GM10847 (cell line): ENCODE results near the gene THPO.

Experiments used
- POLR2A ChIP-seq: IDR thresholded peaks from 2 replicates; pipeline ENCODE4 v1.6.1; 2011; ENCODE audit not compliant: insufficient read length; ENCODE audit errors: extremely low read depth

Gene THPO

GRCh38 chr3:184349563-184350470, 28.2 kb downstream of the THPO start:
- TF ChIP-seq POLR2A, result no peak

DNA sequence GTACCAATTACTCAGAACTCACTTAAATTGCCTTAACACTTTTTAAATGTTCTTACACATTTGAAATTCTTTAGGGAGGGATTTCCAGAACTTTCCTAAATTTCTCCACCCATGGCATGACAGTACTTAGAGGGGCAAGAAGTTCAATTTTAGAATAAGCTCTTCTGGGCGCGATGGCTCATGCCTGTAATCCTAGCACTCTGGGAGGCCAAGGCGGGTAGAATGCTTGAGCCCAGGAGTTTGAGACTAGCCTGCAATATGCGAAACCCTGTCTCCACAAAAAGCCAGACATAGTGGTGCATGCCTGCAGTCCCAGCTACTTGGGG, 30.0 kb downstream of the THPO start:
- no peak for TF ChIP-seq POLR2A

DNA sequence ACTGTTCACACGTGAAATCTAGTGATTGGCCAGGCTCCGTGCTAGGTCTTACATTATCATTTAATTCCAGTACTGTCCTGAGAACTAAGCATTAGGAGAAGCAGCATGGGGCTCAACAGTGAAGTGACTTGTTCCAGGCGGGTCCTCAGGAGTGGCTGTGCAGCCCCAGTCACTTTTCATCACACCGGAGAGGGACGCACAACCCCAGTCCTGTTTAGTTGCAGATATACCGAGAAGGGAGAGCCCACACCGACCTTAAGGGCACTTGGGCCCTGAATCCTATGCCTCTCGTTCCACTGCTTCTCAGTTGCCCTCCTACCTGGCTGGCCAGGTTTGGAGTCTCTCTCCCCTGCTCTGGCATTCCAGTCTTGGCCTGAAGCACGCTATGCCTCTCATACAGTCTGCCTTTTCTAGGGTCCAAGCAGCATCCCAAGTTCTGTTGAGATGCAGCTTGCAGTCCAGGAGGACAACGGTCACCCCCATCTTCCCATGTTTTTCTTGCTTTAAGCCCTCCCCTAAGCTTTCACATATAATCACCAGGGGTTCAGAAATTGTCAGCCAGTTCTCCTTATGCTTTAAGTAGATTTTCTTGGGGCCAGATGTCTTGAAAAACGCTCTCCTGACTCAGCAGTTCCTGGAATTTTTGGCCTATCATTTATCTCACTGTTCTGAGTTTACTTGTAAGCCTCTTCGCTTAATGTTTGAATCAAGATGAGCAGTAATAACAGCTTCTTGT, 30.5 kb downstream of the THPO start:
- TF ChIP-seq POLR2A, result no peak

GRCh38 chr3:184346480-184347190, 31.4 kb downstream of the THPO start:
- TF ChIP-seq POLR2A, result no peak

GRCh38 chr3:184345317-184346144, 32.5 kb downstream of the THPO start:
- TF ChIP-seq POLR2A, result no peak

- TF ChIP-seq POLR2A, result no peak
Measured at GRCh38 chr3:184344579-184345316, 33.3 kb downstream of the THPO start.

GRCh38 chr3:184343200-184343876, 34.7 kb downstream of the THPO start:
- no peak for TF ChIP-seq POLR2A

DNA sequence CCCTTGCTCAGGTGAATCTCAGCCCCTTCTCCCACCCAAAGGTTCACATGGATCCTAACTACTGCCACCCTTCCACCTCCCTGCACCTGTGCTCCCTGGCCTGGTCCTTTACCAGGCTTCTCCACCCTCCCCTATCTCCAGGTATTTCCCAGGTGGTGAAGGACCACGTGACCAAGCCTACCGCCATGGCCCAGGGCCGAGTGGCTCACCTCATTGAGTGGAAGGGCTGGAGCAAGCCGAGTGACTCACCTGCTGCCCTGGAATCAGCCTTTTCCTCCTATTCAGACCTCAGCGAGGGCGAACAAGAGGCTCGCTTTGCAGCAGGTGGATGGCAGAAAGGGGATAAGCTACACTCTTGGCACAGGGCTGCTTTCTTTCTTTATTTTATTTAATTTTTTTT, 36.1 kb downstream of the THPO start:
- TF ChIP-seq POLR2A, result no peak

DNA sequence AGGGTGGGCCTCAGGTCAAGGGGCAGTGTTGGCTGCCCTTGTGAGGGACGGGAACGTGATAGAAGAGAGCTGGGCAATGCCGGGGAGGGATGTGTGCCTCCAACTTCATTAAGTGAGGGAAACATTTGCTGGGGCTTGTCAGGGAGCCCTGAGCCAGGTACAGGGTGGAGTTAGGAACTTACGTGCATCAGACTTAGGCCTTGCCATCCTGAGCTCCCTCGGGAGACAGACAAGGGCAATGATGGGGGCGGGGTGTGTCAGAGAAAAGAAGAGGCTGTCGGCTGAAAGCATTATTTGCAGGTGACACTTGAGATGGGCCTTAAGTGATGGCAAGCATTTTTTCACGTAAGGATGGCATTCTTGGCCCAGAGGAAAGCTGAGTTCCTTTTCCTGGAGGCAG, 39.0 kb downstream of the THPO start:
- TF ChIP-seq POLR2A, result no peak

DNA sequence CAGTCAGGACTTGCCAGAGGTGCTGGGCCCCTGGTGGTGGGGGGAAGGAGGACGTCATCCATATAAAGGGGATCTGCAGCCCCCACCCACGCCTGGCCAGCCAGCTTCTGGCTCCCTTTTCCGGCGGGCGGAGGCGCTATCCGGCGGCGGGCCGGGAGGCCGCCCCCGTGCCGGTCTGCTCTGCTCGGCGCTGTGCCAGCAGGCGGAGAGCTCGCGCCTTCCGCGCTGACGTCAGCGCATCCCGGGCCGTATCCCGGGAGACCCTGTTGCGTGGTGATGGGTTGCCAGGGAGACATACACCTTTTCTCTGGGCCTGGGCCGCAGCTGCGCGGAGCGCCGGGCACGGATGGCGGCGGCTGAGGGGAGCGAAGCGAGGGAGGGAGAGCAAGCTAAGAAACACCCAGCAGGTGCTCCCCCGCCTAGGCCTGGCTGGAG, 39.5 kb downstream of the THPO start:
- no peak for TF ChIP-seq POLR2A

- no peak for TF ChIP-seq POLR2A
Measured at GRCh38 chr3:184337981-184338380, 40.0 kb downstream of the THPO start.

GRCh38 chr3:184337399-184337714, 40.6 kb downstream of the THPO start, which contains the start of gene FAM131A:
FAM131A (plus strand) TSS chr3:184337600; CDS start chr3:184337631, 31 bp downstream.
- no peak for TF ChIP-seq POLR2A

DNA sequence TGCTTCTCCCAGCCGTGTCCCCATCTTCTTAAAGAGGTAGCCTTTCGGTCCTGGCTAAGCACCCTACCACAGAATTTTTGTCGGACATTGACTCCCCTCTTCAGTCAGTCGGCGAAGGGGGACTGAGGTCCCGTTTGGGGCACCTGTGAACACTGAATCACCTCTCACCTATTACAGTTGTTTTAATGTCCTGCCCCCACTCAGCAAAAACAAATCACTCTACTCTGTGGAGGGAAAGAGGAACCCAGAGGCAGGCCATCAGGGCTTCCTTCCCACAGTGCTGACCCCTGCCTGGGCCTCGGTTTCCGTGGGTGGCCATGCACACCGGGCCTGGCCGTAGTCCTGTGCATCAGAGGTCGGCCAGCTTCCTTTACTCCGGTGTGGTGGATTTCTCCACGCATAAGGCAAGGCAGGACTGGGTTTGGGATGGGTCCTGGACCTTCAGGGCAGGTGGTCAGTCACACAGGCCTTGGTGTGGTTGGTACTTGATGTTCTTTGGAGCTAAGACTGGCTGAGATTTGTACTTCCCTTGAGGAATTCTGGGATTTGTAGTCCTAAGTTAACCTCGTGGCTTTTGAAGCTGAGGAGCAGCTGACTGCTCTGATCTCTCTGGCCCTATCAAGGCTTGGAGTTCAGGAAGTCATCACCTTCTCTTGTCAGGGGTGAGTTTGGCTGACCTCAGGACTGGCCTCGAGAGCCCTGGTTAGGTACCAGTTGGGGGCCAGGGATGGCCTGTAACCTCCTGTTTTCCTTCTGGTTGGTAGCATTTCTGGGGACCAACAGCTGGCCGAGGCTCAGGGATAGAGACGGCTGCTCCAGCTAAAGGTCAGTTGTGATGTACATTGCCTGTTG, 41.2 kb downstream of the THPO start:
- no peak for TF ChIP-seq POLR2A
